Small intestine (tissue), 7 donors: ENCODE measurements around the gene ZMPSTE24. TPM values are rescaled to one million over a fixed set of nuclear protein-coding genes. Genes with fewer than 3 reads are reported as not detected.

ENCODE experiments used
- DNase-seq, 2 donors: peaks; one replicate each; pipeline versions ENCODE4 v3.0.0 to v3.0.0-alpha.2; 2013
- FAIRE-seq: peaks from 2 replicates; lab custom pipeline; 2012; peaks lifted over from hg19 to GRCh38; lab: Jason Lieb, UNC
- H3K27ac ChIP-seq, 3 donors: one replicate each; pipeline ENCODE4 v1.5.1; 2013; ENCODE audit warnings: low read length in 2 of 3, mild to moderate bottlenecking in 2 of 3, control low read depth in 1 of 3, inconsistent platforms in 1 of 3, low read depth in 1 of 3, moderate library complexity in 1 of 3
- H3K27me3 ChIP-seq, 3 donors: one replicate each; pipeline ENCODE4 v1.6.1; 2013; ENCODE audit warnings: low read length in 3 of 3, inconsistent platforms in 1 of 3; ENCODE audit not compliant: control insufficient read depth in 3 of 3, insufficient read depth in 3 of 3
- H3K36me3 ChIP-seq, 3 donors: one replicate each; pipeline ENCODE4 v1.6.1; 2013; ENCODE audit warnings: low read length in 3 of 3, inconsistent platforms in 1 of 3, low read depth in 1 of 3, mild to moderate bottlenecking in 1 of 3, moderate library complexity in 1 of 3; ENCODE audit not compliant: control insufficient read depth in 3 of 3, insufficient read depth in 2 of 3
- H3K4me1 ChIP-seq, 3 donors: one replicate each; pipeline ENCODE4 v1.6.1; 2013; ENCODE audit warnings: low read length in 2 of 3, inconsistent platforms in 1 of 3, low read depth in 1 of 3, mild to moderate bottlenecking in 1 of 3, moderate library complexity in 1 of 3; ENCODE audit not compliant: control insufficient read depth in 3 of 3, insufficient read depth in 2 of 3
- H3K4me3 ChIP-seq, 3 donors: one replicate each; pipeline ENCODE4 v1.5.1; 2013; ENCODE audit warnings: low read length in 3 of 3, control low read depth in 1 of 3, inconsistent platforms in 1 of 3, low read depth in 1 of 3, mild to moderate bottlenecking in 1 of 3, moderate library complexity in 1 of 3
- H3K9me3 ChIP-seq, 2 donors: one replicate each; pipeline ENCODE4 v1.6.1; 2013; ENCODE audit warnings: low read depth in 1 of 2, low read length in 1 of 2; ENCODE audit not compliant: control insufficient read depth in 2 of 2, insufficient read depth in 1 of 2
- WGBS, 3 donors: extraction: QIAGEN DNeasy Blood & Tissue Kit; methylation state at CpG; one replicate each; pipeline ENCODE4 v1.1.7; 2013; 5-methylcytosine and 5-hydroxymethylcytosine counted together
- polyA plus RNA-seq, 4 donors: library from polyadenylated mRNA; stranded (reverse) in 3 of 4; unstranded in 1 of 4; fragments of 200-250 nt in 3 of 4; fragments of 120-200 nt in 1 of 4; gene quantifications; one replicate each; pipeline versions ENCODE4 v1.2.1 to v1.2.3, GENCODE V29; 2013
- donor health status: healthy with polysubstance abuse.
- donor health status: control.
- donor health status: control.
- donor health status: Bipolar disorder and iron deficiency.
- donor health status: healthy.

ZMPSTE24 gene
- polyA plus RNA-seq, 4 donors = 9.8 to 45.0 (median 22.2) TPM

DNA sequence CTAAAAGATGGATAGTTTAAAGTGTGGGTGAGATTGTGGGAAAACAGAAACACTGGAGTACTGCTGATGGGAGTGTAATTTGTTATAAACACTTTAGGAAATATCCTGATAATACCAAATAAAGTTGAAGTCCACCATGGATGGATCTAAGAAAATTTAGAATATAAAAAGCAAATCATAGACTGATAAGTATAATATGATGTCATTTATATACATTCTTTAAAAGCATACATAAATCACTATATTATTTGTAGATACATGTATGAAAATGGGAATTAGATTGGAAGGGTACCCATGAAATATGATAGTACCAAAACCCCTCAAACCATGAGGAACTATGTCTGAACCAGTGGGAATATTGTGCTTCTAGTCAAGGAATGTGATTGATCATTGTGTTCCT is 7.9 kb downstream of the ZMPSTE24 start:
- no peak for FAIRE-seq
- H3K27ac ChIP-seq = no peak overlapping the region
- H3K9me3 ChIP-seq = no peaks in the 10 kb centered on the region
- peaks cover 7 to 41% (median 25%) of the 10 kb centered on the region in 3 donors for H3K36me3 ChIP-seq
- H3K4me3 ChIP-seq = no peak overlapping the region
- no peaks in the 10 kb centered on the region for H3K4me1 ChIP-seq
- H3K27me3 ChIP-seq = no peaks in the 10 kb centered on the region
- DNase-seq = no peak

GRCh38 chr1:40266786-40267535 is 8.9 kb downstream of the ZMPSTE24 start:
- no peaks in the 10 kb centered on the region for H3K27me3 ChIP-seq
- H3K4me1 ChIP-seq = no peaks in the 10 kb centered on the region
- no peaks in the 10 kb centered on the region for H3K9me3 ChIP-seq
- no peak overlapping the region for H3K4me3 ChIP-seq
- no peak overlapping the region for H3K27ac ChIP-seq
- WGBS, 3 donors = 93 to 95% (median 95%) methylated on average over 6 of the region's 6 CpGs
- FAIRE-seq = no peak
- no peak for DNase-seq
- H3K36me3 ChIP-seq = peaks cover 8 to 35% (median 20%) of the 10 kb centered on the region in 3 donors

GRCh38 chr1:40267767-40268187 is 9.7 kb downstream of the ZMPSTE24 start:
- Histone ChIP-seq H3K9me3 (no peaks in the 10 kb centered on the region), H3K36me3 (peaks cover 8 to 35% (median 18%) of the 10 kb centered on the region in 3 donors), H3K27me3 (no peaks in the 10 kb centered on the region), H3K4me1 (no peaks in the 10 kb centered on the region), H3K27ac (no peak overlapping the region), H3K4me3 (no peak overlapping the region)
- DNase-seq = no peak
- WGBS, 3 donors = 72 to 78% (median 75%) methylated on average over 2 of the region's 2 CpGs
- FAIRE-seq = no peak

DNA sequence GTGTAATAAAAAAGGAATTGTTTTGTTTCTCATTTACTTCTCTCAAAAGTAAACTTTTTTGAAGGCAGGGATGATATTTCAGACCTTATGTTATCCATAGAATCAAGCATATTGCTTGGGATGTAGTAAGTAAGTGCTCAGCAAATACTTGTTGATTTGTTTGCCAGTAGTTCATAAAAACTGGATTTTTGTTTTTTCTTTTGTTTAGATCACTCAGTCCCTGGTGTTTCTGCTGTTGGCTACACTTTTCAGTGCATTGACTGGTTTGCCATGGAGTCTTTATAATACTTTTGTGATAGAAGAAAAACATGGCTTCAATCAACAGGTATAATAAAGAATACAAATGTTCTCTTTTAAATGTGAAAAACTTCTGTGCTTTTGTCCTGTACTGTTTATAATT is 10.2 kb downstream of the ZMPSTE24 start:
- Histone ChIP-seq H3K36me3 (peaks cover 6 to 35% (median 18%) of the 10 kb centered on the region in 3 donors), H3K9me3 (no peaks in the 10 kb centered on the region), H3K4me3 (no peak overlapping the region), H3K27me3 (no peaks in the 10 kb centered on the region), H3K27ac (no peak overlapping the region), H3K4me1 (no peaks in the 10 kb centered on the region)
- FAIRE-seq = no peak
- DNase-seq = no peak

GRCh38 chr1:40270152-40270834 is 12.3 kb downstream of the ZMPSTE24 start:
- H3K27me3 ChIP-seq = no peaks in the 10 kb centered on the region
- DNase-seq = no peak
- WGBS, 3 donors = 60 to 71% (median 65%) methylated on average over 3 of the region's 3 CpGs
- no peak overlapping the region for H3K27ac ChIP-seq
- H3K4me1 ChIP-seq = peaks cover 0 to 7% (median 2%) of the 10 kb centered on the region in 3 donors
- no peaks in the 10 kb centered on the region for H3K9me3 ChIP-seq
- no peak overlapping the region for H3K4me3 ChIP-seq
- no peak for FAIRE-seq
- H3K36me3 ChIP-seq = peaks cover 10 to 29% (median 17%) of the 10 kb centered on the region in 3 donors

DNA sequence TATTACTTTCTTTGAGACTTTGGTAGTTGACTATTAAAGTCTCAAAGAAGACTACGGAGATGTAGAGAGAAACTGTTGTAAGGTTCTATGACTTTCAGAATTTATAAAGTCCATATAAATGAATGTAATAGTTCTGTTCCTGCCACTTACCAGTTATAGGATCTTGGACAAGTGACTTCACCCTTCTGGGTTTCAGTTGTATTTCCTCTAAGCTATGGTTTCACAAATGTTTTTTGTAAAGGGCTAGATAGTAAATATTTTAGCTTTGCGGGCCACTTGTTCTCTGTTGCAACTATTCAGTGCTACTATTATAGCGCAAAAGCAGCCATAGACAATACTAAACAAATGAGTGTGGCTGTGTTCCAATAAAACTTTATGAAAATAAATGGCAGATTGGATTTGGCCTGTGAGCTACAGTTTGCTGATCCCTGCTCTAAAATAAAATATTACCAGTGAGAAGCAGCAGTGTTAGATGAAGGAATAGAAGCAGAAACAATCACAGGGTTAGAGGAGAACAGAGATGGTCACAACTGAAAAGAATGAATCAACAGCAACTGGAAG is 14.7 kb downstream of the ZMPSTE24 start:
- peaks cover 0 to 7% (median 2%) of the 10 kb centered on the region in 3 donors for H3K4me1 ChIP-seq
- H3K27ac ChIP-seq = no peak overlapping the region
- FAIRE-seq (no peak), DNase-seq (no peak)
- 89 to 97% (median 93%) methylated on average over 3 of the region's 3 CpGs for WGBS, 3 donors
- H3K4me3 ChIP-seq = no peak overlapping the region
- H3K27me3 ChIP-seq = no peaks in the 10 kb centered on the region
- peaks cover 8 to 24% (median 10%) of the 10 kb centered on the region in 3 donors for H3K36me3 ChIP-seq
- no peaks in the 10 kb centered on the region for H3K9me3 ChIP-seq

DNA sequence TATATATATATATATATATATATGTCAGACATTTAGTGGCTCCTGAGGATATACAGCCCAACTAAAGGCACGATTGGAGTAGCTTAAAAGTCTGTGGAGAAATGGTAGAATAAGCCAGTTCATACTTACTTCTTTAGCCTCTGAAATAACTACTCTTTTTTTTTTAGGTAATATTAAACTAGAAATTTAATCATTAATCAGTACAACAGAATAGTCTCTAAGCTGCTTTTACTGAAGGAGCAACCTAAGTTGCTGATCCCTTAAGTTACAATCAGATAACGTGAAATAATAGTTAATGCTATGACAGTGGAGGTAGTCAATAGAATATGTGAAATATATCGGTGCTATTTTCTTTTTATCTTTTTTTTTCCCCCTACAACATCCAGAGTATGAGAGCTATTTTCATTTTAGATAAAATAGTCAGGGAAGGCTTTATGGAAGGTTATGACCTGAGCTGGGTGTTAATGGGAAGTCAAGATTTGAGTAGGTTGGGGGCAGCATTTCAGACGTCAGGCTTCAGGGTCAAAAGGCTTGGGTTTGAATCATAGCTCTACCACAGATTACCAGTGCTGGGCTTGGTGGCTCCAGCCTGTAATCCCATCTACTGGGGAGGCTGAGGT is 15.6 kb downstream of the ZMPSTE24 start:
- Histone ChIP-seq H3K27ac (peak overlapping the region in 1 of 3 donors; percentile 51), H3K4me3 (no peak overlapping the region), H3K4me1 (peaks cover 0 to 7% (median 2%) of the 10 kb centered on the region in 3 donors), H3K9me3 (no peaks in the 10 kb centered on the region), H3K36me3 (peaks cover 5 to 22% (median 8%) of the 10 kb centered on the region in 3 donors), H3K27me3 (no peaks in the 10 kb centered on the region)
- FAIRE-seq (no peak), DNase-seq (peak; percentile 34)
- WGBS, 3 donors = 27 to 57% (median 40%) methylated on average over 4 of the region's 4 CpGs

- peaks cover 4 to 20% (median 8%) of the 10 kb centered on the region in 3 donors for H3K36me3 ChIP-seq
- H3K27ac ChIP-seq = peak overlapping the region in 1 of 3 donors; percentile 51
- FAIRE-seq (no peak), DNase-seq (no peak)
- no peak overlapping the region for H3K4me3 ChIP-seq
- peaks cover 0 to 7% (median 2%) of the 10 kb centered on the region in 3 donors for H3K4me1 ChIP-seq
- 93 to 95% (median 93%) methylated on average over 2 of the region's 2 CpGs for WGBS, 3 donors
- no peaks in the 10 kb centered on the region for H3K27me3 ChIP-seq
- no peaks in the 10 kb centered on the region for H3K9me3 ChIP-seq
Observed at GRCh38 chr1:40274331-40274730, 16.3 kb downstream of the ZMPSTE24 start.
